HG02642 (cell line): ENCODE results near the gene MRPS14.
A peak's percentile ranks its signal among the peaks of the same experiment; 100 is the strongest.
"Not testable (repeated sequence)": the region's sequence is repeated elsewhere in the genome, so short reads cannot be mapped to it uniquely, and the experiment has no call there.

ENCODE experiments used
- ATAC-seq: cut with Tn5 transposase; IDR thresholded peaks from one replicate; pipeline ENCODE4 v1.9.1; 2021; ENCODE audit warnings: mild to moderate bottlenecking; ENCODE audit not compliant: unreplicated experiment, poor library complexity

The MRPS14 gene

GRCh38 chr1:175024773-175025172 is 1.5 kb upstream of the MRPS14 start:
- no peak for ATAC-seq

- not testable (repeated sequence) for ATAC-seq
These were observed 657 bp upstream of the MRPS14 start for GRCh38 chr1:175023922-175024242.

DNA sequence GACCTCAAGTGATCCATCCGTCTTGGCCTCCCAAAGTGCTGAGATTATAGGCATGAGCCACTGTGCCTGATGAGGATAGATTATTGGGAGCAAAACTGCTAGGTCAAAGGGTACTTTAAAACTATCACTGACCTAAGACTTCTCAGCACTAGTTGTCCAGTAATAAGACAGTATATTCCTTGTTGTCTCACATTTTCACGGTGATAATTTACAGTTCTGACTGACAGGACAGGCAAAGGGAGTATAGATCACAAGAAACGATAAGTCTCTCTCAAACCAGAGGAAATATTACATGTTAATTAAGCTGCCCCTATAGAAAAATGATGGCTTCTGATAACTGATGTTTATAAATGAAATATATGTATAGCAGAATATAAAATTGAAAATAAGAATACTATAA is 3.7 kb downstream of the MRPS14 start:
- ATAC-seq: no peak

GRCh38 chr1:175015243-175015642 is 8.0 kb downstream of the MRPS14 start:
- no peak for ATAC-seq

- no peak for ATAC-seq
These were observed 9.8 kb downstream of the MRPS14 start for GRCh38 chr1:175013445-175013844.

GRCh38 chr1:175009532-175009931 is 13.7 kb downstream of the MRPS14 start:
- ATAC-seq: no peak

GRCh38 chr1:175005085-175005783 is 18.0 kb downstream of the MRPS14 start:
- ATAC-seq: no peak

GRCh38 chr1:175003521-175003920 is 19.7 kb downstream of the MRPS14 start:
- no peak for ATAC-seq

GRCh38 chr1:175002910-175003517 is 20.2 kb downstream of the MRPS14 start:
- no peak for ATAC-seq

DNA sequence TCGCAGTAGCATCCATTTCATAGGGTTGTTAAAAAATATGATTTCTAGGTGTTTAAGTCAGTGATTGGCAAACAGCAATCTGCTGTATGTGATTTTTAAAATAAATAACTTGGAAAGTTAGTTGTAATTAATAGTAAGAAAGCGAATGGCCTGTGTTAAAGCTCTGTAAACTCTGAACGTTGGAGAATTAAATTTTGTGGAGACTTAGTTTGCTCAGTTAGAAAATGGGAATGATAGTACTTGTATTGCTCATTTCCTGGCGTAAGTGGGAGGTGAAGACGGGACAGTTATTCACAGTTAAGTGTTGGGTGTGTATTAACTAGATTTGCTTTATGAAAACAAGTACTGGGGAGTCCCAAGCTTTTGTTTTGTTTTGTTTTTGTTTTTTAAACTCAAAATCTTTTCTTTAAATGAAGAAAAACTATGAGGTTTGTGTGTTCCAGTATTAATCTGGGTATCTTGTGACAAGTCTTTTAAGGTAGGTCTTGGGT is 22.5 kb downstream of the MRPS14 start:
- no peak for ATAC-seq

DNA sequence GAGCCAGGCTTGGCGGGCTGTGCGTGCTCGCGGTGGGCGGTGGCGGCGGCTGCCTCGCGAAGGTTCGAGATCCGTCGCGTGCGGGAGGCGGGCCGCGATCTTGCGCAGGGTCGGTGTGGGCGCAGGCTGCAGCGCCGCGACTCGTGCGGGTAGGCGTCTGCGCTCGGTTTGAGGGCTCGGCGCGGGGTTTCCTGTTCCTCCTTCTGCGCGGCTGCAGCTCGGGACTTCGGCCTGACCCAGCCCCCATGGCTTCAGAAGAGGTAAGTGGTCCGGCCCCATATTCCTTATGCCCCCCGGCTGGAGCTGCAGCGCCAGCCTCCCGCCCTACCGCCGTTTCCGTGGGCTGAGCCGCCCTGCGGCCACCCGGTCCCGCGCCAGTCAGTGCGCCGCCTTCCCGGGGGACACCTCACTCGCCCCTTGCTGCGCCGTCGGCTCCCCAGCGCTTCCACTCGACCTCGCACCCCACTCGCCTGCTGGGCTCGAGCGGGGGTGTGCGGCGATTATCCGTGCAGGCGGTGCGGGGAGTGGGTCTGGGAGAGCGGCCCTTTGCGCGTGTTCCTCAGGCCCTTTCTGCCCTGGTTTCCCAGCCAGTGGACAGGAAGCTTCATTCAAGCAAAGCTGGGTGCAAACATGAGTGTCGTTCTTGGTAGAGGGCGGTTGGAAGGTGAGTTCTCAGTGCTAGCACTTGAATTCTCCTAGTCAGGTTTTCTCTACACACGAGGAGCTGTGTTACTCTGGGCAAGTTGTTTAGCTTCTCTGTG is 23.1 kb downstream of the MRPS14 start, which contains the start of gene CACYBP:
Gene CACYBP, plus strand, starts transcription at position 12 of the 761 bp plus-strand sequence. Its CDS starts 234 bp downstream, at position 246.
- ATAC-seq: no peak

- peak; percentile 80 for ATAC-seq
These were observed 23.8 kb downstream of the MRPS14 start for GRCh38 chr1:174999216-174999935.

- ATAC-seq: no peak
These were observed 24.5 kb downstream of the MRPS14 start for GRCh38 chr1:174998569-174999215.

GRCh38 chr1:174997041-174997440 is 26.2 kb downstream of the MRPS14 start:
- ATAC-seq: no peak

DNA sequence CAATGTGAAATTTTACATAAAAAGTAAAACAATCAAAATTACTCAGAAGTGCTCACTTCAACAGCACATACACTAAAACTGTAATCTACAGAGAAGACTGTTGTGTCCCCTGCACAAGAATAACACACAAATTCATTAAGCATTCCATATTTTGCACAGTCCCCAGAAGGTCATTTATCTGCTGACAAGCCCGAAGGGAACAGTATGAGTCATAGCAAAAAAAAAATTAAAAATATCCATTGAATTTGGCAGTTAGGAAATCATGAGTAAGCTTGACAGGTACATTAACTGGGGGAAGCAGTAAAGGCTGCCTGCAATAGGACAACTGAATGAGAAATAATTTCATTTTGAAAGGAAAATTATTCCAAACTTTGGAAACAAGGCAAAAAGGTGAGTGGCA is 26.7 kb downstream of the MRPS14 start:
- no peak for ATAC-seq

- no peak for ATAC-seq
These were observed 27.3 kb downstream of the MRPS14 start for GRCh38 chr1:174995916-174996315.

GRCh38 chr1:174995121-174995520 is 28.1 kb downstream of the MRPS14 start:
- no peak for ATAC-seq

- no peak for ATAC-seq
These were observed 31.8 kb downstream of the MRPS14 start for GRCh38 chr1:174991473-174991872.

GRCh38 chr1:174990382-174990999 is 32.7 kb downstream of the MRPS14 start:
- no peak for ATAC-seq
